GM19025 (cell line): ENCODE data around the gene KDR.

Source experiments
- ATAC-seq: cut with Tn5 transposase; IDR thresholded peaks from one replicate; pipeline ENCODE4 v1.9.1; 2021; ENCODE audit warnings: mild to moderate bottlenecking, low read depth, moderate library complexity; ENCODE audit not compliant: unreplicated experiment

The KDR gene

DNA sequence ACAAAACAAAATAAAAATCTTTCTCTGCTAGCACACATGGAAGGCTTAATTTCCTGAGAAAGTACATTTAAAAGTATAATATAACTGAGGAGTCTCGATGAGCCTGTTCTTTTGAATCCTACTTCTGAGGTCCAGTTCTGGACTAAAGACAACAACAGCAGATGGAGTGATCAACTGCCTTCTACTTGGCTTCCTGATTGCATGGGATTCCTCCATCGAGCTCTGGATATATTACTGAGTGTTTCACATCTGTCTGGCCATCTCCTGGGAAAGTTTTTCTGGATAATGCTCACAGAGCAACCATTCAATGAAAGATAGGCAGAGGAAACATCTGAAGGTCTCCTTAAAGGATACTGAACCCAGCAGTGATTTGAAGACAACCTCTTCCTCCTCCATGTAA, 42.6 kb downstream of the KDR start:
- ATAC-seq = no peak

DNA sequence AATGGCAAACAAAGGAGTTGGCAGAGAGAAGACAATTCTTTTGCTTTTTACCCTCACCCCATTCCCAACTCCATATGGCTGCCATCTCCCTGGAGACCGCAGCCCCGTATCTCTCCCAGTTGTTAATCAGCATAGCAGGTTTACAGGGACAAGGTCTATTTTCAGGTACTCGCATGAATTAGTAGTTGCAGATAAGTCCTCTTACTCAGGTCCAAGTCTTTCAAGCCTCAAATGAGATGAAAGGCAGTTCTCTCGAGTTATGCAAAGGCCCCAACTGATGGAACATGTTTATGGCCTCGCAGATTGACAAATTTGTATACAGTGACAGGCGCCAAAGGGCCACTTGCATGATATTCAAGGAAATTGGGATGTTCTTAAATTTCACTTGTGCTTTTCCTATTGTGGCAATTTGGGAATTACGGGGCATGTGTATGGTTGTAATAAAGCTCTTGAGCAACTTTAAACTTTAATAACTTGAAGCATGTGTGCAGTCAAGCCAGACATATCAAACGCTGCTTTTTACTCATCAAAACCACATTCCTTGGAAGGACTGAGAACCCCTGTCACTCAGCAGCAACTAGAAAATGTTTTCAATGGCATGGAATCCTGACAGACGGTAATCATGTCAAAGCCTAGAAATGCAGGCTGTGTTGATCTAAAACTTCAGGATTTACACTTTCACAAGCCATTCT, 45.1 kb downstream of the KDR start:
- ATAC-seq = no peak

DNA sequence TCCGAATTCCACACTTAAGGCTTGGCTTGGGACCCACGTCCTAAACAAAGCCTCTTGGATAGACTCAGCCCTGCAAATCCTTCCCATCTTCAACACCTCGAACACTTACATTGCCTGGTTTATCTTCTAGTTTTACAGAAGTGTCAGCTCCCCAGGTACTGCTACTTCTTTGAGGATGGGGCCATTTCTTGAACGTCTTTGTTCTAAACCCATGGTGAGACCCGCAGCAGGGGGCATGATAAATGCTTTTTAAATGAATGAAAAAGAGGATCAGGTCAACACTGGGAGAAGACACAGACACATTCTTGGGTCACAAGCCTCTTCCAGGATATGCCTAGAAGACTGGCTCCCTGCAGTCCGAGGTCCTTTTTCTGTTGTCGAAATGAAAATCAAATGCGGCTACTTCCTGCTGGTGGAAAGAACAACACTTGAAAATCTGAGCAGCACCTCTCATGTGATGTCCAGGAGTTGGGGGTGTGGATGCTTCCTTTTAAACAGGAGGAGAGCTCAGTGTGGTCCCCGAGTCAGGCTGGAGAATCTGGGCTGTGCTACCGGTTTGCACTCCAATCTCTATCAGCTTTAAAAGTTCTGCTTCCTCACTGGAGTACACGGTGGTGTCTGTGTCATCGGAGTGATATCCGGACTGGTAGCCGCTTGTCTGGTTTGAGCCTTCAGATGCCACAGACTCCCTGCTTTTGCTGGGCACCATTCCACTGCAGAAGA, 45.8 kb downstream of the KDR start:
- ATAC-seq = no peak

DNA sequence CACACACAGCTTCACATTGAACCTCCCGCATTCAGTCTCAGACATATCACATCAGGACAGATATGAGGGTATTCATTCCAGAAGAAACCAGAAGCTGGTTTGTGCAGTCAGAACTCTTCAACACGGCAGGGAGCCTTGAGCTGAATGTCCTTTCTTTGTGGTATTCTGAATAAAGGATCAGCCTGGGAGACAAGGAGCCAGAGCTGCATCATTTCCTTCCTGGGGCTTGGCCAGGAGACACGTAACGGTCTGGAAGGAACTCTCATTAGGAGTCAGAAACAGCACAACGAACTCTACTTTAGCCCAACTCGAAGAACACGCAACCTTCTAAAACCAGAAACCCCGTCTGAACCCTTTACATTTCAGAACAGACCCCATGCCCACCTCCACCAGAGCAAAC, 46.4 kb downstream of the KDR start:
- no peak for ATAC-seq

DNA sequence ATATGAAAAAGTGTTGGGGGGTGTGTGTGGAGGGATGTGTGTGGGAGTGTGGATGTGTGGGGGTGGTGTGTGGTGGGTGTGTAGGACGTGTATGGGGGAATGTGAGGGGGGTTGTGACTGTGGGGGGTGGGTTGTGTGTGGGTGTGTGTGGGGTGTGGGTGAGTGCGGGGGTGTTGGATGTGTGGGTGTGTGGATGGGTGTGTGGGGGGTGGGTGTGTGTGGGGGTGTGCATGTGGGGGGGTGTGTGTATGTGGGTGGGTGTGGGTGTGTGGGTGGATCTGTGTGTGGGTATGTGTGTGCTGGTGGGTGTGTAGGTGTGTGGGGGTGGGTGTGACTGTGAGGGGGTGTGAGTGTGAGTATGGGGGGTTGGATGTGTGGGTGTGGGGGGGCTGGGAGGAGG, 47.8 kb downstream of the KDR start:
- ATAC-seq = no peak

DNA sequence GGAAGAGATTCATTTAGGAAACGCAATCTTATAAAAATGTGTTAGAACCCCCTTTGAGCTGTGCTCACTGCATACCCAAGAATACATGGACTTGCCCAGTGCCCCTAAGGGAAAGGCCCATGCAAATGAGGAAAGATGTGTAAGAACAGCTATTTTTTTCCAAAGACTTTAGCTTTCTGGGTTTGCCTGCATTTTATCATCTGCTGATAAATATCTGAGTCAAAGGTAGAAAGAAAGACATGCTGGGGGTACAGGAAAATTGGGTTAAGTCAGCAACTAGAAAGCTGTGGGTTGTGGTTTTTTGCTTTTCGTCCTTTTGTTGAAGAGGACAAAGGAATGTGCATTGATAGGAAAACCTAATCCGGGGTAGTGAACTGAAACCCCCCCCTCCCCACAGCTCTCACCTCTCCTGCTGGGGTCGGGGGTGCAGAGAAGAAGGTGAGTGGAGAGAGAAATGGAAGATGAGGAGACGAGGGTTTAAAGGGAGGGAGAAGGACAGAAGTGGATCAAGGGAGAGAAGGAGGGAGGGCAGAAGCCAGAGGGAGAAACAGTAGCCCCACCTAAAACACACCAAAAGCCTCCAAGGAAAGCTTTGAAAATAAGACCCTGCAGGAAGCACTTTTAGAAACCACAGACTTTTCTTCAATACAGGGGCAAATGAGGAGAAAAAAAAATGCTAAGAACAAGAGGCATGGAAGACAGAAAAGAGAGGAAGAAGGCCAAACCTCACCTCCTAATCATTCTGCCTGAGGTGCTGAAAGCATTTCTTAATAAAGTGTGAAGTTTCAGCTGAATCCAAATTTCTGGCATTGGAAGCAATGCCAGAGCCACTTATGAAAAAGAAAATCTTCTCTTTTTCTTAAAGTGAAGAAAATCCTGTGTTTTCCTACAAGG, 49.3 kb downstream of the KDR start:
- ATAC-seq = no peak

DNA sequence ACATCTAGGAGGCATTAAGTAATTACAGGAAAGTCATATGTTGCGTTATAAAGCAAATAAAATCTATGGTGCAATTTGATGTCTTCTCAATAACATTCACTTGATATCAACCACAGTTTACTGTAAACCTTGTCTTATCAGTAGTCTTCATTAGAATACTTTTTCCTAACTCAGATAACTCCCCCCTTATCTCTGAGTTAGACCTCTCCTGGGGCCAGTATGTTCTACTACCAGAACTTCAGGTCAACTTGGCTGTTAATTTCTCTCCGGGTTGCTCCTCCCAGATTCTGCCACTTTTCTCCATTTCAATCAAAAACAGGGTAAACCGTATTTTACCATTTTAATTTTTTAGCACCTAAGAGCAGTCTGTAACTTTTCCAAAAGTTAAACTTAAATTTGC, 50.0 kb downstream of the KDR start:
- ATAC-seq = no peak

DNA sequence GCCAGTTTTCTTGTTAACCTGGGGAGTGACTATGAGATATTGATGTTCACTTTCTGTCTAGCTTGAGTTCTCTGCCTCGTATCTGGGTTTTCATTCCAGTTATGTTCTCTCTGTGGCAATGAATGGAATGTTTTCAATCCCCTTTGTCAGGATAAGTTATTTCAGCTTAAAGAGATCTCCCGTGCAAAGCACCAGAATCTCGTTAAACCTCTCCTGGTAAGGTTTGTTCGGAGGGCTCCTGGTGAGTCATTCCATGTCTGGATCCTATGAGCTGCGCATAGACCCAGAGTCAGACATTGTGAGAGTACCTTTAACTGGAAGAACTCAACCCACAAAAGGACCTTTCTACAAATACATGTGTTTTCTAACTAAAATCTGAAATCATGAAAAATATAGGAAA, 51.0 kb downstream of the KDR start:
- ATAC-seq = no peak

DNA sequence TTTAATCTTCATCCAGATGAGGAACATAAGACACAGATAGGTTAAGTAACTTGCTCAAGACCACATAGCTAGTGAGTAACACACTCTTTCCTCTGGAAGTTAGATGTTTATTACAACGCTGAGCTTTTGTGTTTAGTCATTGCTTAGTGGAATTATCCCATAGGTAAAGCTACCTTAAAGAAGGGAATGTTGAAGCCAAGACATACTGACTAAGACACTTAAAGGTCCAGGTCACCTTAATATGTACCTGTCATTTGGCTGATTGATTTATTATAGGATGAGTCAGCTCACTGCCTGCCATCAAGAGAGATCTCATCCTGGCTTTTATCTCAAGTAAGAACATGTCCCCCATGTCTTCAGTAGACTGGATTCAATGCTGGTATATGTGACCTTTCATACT, 53.4 kb downstream of the KDR start:
- no peak for ATAC-seq

DNA sequence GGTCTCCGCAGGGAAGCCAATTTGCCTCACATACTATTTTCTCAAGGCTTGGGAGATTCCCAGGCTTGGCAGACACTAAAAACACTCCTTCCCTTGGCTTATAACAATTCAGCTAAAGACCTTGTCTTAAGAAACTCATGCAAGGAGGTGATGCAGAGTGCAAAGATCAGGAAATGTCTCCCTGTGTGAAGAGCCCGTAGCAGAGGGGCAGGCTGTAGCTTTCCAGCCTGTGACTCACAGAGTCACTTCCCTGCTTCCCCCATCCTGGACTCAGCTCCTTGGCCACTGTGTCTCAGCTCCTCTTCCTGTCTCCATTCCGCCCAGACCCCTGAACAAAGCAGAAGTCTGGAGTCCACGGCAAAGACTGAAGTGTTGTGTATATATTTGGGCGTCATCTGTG, 56.1 kb downstream of the KDR start:
- no peak for ATAC-seq

DNA sequence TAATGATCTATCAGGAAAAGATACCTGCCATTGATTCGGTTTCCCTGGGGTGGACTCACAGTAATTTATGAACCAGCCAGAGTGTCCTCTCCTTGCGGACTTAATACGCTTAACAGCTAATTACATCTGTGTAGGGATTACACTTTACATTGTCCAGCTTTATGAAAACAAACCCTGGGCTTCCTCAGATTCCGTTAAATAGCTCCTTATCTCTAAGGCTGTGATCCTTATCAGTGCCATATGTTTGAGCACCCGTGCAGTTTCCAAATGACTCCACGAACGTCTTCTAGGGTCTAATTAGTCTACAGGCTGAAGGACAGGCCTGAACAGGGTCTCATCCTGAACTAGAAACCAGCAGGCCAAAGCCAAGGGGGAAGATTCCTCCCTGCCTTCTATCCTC, 56.9 kb downstream of the KDR start:
- no peak for ATAC-seq

DNA sequence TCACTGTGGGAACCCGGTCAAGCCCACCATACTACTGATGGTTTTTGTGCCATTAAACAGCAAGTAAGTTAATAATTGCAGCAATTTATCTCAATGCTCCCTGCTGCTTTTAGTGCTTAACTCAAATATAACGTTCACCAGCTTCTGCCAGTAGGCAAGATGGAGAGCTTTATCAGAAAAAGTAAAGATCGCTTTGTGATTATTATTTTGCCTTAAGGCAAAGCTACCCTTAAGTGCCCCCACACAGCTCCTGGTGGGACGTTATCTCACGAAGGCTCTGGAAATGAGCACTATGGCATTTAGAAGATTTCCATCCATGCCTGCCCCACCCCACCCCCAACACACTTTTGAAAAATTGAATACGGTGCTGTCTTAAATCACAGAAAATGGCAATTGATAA, 59.4 kb downstream of the KDR start:
- ATAC-seq = no peak

DNA sequence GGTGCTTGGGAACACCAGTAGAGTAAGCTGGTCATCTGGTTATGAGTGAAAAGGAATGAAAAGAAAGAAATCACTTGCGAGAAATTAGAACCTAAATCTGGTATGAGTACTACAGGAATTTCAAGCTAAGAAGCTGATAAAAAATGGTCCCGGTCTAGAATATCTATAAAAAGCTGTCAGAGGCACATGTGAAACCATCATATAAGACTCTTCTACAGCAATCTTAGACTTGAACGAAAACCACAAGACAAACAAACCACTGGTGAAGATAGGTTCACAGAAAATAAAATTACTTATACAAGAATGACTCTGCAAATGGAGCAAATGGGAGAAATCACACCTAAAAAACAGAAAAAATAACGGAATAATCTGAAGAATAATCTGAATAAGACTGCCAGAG, 69.9 kb downstream of the KDR start:
- ATAC-seq = no peak

DNA sequence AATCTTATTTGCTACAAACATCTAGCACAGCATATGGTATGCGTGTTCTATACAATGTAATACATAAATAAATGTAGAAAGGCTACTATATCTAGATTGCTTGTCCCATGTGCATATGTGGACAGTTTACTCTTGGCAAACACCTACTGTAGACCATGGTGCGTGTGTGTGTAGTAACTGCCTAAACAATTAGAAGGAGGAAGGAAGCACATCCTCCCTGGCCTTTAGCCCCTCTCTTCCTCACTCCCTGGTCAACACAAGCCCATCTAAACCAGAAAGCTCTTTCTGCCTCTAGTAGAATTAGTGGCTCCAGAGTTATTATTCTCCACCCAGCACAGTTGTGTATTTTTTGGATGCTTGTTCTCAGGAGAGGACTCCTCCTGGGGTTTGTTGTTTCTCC, 73.9 kb downstream of the KDR start:
- no peak for ATAC-seq

DNA sequence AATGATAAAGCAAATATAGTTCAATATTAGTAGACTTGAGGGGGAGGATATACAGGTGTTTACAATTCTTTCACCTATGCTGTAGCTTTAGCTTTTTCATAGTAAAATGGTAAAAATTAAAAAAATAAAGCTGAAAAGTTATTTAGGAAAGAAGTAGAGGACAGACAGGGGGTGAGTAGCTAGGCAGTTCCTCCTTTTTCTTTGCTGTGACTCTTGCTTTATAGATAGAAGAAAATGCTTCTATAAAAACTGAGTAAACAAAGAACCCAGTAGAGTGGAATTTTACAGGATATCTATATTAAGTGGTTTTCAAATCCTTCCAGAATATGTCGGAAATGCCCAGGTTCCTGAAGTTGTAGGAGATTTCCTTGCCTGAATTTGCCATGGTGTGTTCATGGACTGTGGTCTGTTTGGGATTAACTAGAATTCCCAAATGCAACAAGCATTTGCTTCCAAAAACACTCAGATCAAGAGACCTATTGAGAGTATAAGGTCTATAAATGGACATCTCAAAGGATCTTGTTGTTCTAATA, 74.9 kb downstream of the KDR start:
- no peak for ATAC-seq

DNA sequence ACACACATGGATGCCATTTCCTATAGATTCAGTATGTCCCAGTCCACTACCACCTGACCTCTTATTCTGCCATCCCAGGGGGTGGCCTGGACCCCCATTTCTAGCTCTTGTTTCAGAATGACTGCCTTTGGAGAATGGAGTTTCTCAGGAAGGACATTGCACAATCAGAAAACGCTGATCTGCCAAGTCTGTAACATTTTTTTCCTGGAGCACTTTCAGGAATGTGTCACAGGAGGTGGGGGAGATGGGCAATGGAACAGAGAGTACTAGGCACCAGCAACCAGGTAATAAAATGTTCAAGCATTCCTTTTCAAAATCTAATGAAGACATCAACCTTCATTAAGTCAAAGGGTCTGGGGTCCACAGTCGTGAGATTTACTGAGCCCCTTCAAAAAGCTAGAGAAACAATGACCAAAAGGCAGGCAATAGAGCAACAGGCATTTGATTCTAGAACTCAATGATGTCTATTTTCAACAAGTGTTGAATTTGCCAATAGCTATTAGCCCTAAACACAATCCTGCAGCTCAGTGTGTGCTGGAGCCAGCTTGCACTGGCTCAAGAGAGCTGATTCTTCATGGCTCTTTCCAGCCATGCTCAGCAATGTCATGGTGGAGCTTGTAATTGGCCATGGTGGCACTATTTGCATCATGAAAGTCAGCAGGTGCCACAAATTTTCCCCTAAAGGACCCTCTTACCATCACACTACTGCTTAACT, 87.1 kb downstream of the KDR start:
- no peak for ATAC-seq

DNA sequence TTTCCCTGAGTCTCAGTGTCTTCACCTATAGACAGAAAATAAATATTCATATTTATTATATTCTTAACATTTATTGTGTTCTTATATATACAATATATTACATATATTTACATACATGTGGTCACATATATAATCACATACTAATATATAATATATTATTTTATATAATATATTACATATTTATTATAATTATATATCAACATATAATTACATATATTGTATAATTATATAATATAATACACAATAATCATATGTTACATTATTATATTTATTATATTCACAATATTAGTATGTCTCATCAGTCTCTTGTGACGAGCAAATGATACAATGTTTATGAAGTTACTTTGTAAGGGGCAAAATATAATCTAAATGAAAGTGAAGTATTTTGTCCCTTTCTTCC, 87.7 kb downstream of the KDR start:
- no peak for ATAC-seq

DNA sequence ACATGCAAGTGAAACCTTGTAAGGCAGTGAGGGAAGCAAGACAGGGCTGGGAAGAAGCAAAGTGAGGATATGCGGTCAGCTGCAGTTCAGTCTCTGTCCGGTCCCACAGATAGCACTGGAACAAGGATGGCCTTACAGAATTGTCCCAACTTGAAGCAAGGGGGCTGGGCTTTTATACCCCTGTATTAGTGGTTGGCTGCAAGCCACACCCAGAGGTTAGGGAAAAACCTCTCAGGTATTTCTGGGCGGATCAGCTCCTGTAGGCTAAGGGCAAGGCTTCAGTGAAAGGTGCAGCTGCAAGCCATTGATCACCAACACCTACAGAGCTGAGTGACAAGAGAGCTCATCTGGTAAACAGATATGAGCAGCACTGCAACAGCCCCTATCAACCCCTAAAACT, 89.0 kb downstream of the KDR start:
- no peak for ATAC-seq

DNA sequence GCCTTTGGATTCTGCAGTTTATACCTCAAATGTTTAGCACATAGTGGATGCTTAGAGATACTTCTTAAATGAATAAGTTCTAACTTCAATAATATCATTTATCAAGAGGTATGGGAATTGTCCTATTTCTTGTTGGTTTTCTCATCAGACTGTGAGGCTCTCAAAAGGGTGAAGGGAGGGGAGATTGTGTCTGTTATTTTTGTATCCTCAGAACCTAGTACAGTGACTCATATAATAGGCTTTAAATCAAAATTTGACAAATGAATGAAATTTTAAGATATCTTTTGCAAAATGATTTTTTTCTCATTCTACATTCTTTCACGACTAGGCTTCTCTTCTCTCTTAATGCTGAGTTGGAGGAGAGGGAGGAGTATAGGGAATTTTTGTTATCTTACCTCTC, 89.5 kb downstream of the KDR start:
- no peak for ATAC-seq

DNA sequence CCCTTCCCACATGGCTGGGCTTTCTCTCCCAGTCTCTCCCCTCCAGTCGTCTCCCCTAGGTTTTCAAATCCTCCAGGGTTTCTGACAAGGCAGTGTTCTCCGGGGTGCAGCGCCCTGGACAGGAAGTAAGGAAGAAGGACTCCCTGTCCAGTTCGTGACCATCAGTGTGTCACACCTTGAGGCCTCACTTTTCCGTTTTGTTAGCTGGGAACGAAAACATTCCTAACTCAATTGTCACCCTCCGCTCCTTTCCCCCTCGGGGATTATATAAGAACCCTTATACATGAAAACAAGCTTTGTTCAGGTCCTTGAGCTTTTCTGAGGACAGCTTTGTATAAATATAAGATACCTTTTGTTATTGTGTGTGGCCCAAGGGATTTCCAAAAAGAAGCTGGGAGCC, 92.1 kb downstream of the KDR start:
- ATAC-seq = no peak

DNA sequence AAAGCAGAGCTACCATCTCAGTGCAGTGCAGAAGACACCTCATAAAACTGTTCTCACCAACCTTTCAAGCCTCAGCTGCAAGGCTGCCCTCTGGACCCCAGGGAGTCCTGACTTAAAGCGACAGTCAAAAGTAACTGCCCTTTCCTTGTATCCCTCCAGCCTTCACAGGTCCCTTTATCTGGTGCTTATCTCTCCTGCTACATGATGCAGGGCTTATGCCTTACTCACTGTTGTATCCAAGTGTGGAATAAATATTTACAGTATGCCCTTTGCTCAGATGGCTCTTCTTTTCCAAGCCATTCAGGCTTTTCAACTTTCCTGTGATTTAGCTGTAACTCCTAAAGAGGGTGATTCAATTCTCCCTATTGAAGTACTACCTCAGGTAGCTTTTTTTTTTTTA, 92.6 kb downstream of the KDR start:
- ATAC-seq = no peak
